ENCODE measurements around the gene SNX11.

Gene SNX11

DNA sequence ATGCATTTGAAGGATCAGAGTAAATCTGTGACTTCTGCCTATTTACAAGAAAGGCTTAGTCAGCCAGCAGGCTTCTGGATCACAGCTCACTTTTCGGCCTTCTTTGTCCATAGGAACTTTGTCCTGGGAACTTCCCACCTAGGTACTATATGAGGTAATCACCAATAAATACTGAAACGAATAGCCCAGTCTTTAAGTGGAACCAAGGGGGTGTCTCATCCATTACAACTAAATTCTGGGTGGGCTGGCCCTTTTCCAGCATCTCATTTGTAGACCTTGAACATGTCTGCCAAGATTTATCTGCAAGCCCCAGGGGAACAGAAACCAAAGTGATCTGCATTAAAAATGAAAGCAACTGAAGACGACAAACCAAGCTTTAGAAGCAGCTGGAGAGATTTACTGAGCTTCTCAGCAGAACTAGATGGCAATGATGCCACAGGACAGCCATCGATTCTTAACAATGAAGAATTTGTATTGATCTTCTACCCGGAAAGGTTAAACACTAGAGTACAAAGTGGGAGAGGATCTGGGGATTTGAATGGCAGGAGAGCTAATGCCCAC, 55.5 kb downstream of the SNX11 start:
- DNase-seq = no peak

GRCh38 chr17:48163809-48164208, 56.2 kb downstream of the SNX11 start:
- no peak for DNase-seq

DNA sequence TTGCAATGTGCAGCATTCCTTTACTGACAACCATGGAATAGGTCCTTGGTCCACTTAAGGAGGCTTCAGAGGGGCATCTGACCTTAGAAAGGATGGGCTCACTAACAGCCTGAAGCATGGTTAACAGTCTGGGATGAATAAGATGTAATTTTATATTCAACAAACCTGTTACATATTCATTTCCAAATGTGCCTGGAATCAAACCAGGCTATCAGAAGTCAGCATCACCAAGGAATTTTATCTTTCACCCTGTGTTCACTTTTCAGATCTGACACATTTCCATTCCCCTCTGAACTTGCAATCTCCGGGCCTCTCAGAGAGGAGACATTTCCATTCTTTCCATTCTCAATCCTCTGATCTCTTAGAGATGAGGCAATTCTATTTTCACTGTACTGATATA, 62.4 kb downstream of the SNX11 start:
- no peak for DNase-seq

Data from NCI-H2171 treated with DMSO at 0.1 percent for 48 hours (cell line).